ENCODE data around the gene JAG1.

Gene JAG1

DNA sequence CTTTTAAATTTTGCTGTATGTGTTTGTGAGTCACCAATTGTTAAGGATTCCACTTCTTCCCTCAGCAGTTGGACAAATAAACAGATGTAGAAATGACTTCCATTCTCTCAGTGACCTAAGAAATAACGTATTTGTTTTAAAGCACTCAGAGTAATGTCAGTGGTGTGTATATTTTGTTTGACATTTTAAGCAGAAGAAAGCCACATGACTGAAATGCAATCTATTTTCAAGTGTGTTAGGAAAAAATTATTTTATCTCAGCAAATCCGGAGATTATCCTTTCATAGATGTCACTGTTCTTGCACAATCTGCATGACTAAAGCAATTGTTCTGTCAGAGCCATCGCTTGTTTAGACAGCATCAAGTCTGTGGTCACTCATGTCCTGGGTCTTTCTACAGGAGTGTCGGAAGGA, 77.1 kb downstream of the JAG1 start:
- H3K27ac ChIP-seq = peak overlapping the region; percentile 85

DNA sequence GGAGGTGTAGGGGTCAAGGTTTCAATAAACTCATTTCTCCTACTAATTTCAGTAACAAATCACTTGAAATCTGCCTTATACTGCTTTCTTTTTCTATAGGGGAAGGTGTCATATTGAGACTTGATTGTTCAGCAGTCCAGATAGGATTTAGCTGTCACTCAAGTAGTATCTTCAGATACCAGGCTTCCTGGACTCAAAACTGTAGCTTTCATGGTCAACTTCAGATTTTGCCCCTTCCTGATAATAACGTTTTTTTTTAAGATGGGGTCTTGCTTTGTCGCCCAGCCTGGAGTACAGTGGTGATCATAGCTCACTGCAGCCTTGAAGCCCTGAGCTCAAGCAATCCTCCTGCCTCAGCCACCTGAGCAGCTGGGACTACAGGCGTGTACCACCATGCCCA, 77.8 kb downstream of the JAG1 start:
- H3K9me3 ChIP-seq (ENCODE audit: control insufficient read depth, low read length) = no peaks in the 10 kb centered on the region
- no peak overlapping the region for H3K4me2 ChIP-seq (ENCODE audit: low read length)
- peaks cover 49% of the 10 kb centered on the region for H3K4me1 ChIP-seq
- H3K36me3 ChIP-seq (ENCODE audit: control insufficient read depth, insufficient read depth, low read length) = no peaks in the 10 kb centered on the region
- peak overlapping the region; percentile 49 for H2AFZ ChIP-seq
- H3K79me2 ChIP-seq = peaks cover 6% of the 10 kb centered on the region
- H3K9ac ChIP-seq = no peak overlapping the region
- TF ChIP-seq, protein P1, sequence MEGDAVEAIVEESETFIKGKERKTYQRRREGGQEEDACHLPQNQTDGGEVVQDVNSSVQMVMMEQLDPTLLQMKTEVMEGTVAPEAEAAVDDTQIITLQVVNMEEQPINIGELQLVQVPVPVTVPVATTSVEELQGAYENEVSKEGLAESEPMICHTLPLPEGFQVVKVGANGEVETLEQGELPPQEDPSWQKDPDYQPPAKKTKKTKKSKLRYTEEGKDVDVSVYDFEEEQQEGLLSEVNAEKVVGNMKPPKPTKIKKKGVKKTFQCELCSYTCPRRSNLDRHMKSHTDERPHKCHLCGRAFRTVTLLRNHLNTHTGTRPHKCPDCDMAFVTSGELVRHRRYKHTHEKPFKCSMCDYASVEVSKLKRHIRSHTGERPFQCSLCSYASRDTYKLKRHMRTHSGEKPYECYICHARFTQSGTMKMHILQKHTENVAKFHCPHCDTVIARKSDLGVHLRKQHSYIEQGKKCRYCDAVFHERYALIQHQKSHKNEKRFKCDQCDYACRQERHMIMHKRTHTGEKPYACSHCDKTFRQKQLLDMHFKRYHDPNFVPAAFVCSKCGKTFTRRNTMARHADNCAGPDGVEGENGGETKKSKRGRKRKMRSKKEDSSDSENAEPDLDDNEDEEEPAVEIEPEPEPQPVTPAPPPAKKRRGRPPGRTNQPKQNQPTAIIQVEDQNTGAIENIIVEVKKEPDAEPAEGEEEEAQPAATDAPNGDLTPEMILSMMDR (IDR thresholded peaks at IDR 0.05) = no peak
- H3K27ac ChIP-seq = peak overlapping the region; percentile 85
- H3K27me3 ChIP-seq (ENCODE audit: control insufficient read depth, insufficient read depth, low read length) = no peaks in the 10 kb centered on the region
- H3K4me3 ChIP-seq (ENCODE audit: low read depth, low read length) = no peak overlapping the region

More for the DNA sequence above, 77.1 kb downstream of the JAG1 start:
- no peaks in the 10 kb centered on the region for H3K27me3 ChIP-seq (ENCODE audit: control insufficient read depth, insufficient read depth, low read length)
- H3K9ac ChIP-seq = no peak overlapping the region
- peak overlapping the region; percentile 57 for H2AFZ ChIP-seq
- no peaks in the 10 kb centered on the region for H3K36me3 ChIP-seq (ENCODE audit: control insufficient read depth, insufficient read depth, low read length)
- TF ChIP-seq, protein P1 (IDR thresholded peaks at IDR 0.05) = no peak
- no peak overlapping the region for H3K4me3 ChIP-seq (ENCODE audit: low read depth, low read length)
- H3K4me2 ChIP-seq (ENCODE audit: low read length) = no peak overlapping the region
- peaks cover 6% of the 10 kb centered on the region for H3K79me2 ChIP-seq
- peaks cover 46% of the 10 kb centered on the region for H3K4me1 ChIP-seq
- no peaks in the 10 kb centered on the region for H3K9me3 ChIP-seq (ENCODE audit: control insufficient read depth, low read length)

DNA sequence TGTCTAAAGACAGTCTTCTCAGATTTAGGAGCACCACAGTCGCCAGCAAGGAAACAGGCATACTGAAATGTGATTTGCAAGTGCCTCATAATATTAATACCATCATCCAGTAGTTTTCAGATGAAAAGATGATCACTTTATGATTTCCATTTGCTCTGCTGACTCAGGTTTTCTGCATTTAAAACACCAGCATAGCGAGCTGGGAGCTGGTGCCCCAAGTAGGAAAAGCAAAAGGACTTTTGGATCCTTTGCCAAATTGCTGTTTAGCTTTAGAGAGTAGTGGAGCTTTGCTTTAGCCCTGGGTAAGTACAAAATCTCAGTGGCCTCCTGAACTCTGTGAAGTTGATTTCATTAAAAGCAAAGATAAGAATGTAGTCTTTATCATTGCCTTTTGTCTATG, 78.5 kb downstream of the JAG1 start:
- Histone ChIP-seq H3K9ac (no peak overlapping the region), H3K79me2 (peaks cover 6% of the 10 kb centered on the region), H2AFZ (peak overlapping the region; percentile 26), H3K4me1 (peaks cover 48% of the 10 kb centered on the region), H3K27ac (peak overlapping the region; percentile 85), H3K4me3 (ENCODE audit: low read depth, low read length) (no peak overlapping the region), H3K4me2 (ENCODE audit: low read length) (no peak overlapping the region), H3K36me3 (ENCODE audit: control insufficient read depth, insufficient read depth, low read length) (no peaks in the 10 kb centered on the region), H3K9me3 (ENCODE audit: control insufficient read depth, low read length) (no peaks in the 10 kb centered on the region), H3K27me3 (ENCODE audit: control insufficient read depth, insufficient read depth, low read length) (no peaks in the 10 kb centered on the region)
- TF ChIP-seq, protein P1 (IDR thresholded peaks at IDR 0.05) = no peak

DNA sequence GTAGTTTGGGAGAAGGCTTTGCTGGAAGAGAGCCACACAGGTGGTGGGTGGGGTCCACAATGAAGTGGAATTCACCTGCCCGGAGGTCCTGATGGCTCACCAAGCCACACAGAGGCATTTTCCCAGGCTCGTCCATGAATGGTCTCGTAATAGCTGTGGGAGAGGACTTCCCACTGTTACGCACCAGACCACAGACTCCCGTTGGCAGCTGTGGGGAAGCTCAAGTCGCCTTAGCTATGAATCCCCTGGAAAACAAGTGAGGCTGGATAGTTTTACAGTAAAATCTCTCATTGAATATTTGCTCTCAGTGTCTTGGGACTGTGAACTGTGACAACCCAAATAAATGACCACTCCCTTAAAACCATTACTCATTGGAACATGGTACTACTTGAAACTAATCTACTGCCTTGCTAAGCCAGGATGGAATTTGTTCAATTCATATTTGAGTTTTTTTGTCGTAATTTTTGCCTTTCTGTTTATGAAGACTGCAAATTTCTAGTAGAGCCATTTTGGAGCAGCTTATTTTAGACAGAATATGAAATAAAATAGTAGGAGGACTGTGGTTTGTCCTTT, 79.4 kb downstream of the JAG1 start:
- Histone ChIP-seq H3K27ac (peak overlapping the region; percentile 85), H3K4me2 (ENCODE audit: low read length) (no peak overlapping the region), H2AFZ (peak overlapping the region; percentile 72), H3K9ac (peak overlapping the region; percentile 6), H3K9me3 (ENCODE audit: control insufficient read depth, low read length) (no peaks in the 10 kb centered on the region), H3K36me3 (ENCODE audit: control insufficient read depth, insufficient read depth, low read length) (no peaks in the 10 kb centered on the region), H3K79me2 (peaks cover 4% of the 10 kb centered on the region), H3K4me1 (peaks cover 46% of the 10 kb centered on the region), H3K27me3 (ENCODE audit: control insufficient read depth, insufficient read depth, low read length) (no peaks in the 10 kb centered on the region), H3K4me3 (ENCODE audit: low read depth, low read length) (no peak overlapping the region)
- TF ChIP-seq, protein P1 (IDR thresholded peaks at IDR 0.05) = no peak

DNA sequence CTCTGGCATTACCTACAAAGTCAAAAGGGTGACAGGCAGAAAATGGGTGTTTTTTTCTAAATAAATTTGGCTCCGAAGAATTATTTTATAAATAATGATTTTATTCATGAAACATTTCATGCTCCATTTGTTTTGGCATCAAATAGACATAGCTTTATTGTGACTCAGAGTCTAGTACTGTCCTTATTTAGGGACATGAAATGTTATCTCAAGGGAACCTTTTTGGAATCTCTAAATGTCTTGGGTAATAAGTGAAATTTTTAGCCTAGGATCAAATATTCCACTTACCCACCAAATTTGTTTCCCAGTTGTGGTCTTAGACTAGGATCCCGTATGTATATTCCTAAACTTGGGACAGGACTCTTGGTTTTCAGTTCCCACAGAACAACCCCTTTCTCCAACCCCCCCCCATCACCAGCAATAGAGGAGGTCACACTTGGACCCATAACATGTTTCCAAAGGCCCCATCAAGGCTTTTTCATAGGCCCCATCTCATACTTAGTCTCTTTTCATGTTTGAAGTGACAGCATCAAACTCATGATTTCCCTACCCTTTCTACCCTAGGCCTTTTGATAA, 81.8 kb downstream of the JAG1 start:
- peaks cover 4% of the 10 kb centered on the region for H3K79me2 ChIP-seq
- H3K27ac ChIP-seq = peak overlapping the region; percentile 70
- no peak overlapping the region for H2AFZ ChIP-seq
- H3K4me3 ChIP-seq (ENCODE audit: low read depth, low read length) = no peak overlapping the region
- no peaks in the 10 kb centered on the region for H3K36me3 ChIP-seq (ENCODE audit: control insufficient read depth, insufficient read depth, low read length)
- no peak overlapping the region for H3K4me2 ChIP-seq (ENCODE audit: low read length)
- peaks cover 39% of the 10 kb centered on the region for H3K4me1 ChIP-seq
- TF ChIP-seq, protein P1 (IDR thresholded peaks at IDR 0.05) = no peak
- no peak overlapping the region for H3K9ac ChIP-seq
- no peaks in the 10 kb centered on the region for H3K9me3 ChIP-seq (ENCODE audit: control insufficient read depth, low read length)
- H3K27me3 ChIP-seq (ENCODE audit: control insufficient read depth, insufficient read depth, low read length) = no peaks in the 10 kb centered on the region
